T-helper 2 cell (primary cell): ENCODE data around the gene RAP1GAP2.

Experiments used
- DNase-seq, 5 experiments: peaks; one replicate each; pipeline versions ENCODE4 v3.0.0 to v3.0.0-alpha.2; 2012 to 2022

RAP1GAP2 gene

GRCh38 chr17:2921443-2921842 lies 125.2 kb downstream of the RAP1GAP2 start:
- DNase-seq = no peak

- DNase-seq = no peak
These were observed 128.0 kb downstream of the RAP1GAP2 start for GRCh38 chr17:2924211-2924610.

- no peak for DNase-seq
These were observed 128.8 kb downstream of the RAP1GAP2 start for GRCh38 chr17:2925011-2925410.

GRCh38 chr17:2926019-2926650 lies 129.9 kb downstream of the RAP1GAP2 start:
- DNase-seq = no peak

GRCh38 chr17:2928294-2928890 lies 132.2 kb downstream of the RAP1GAP2 start:
- no peak for DNase-seq

- DNase-seq = peak in 1 of 5 experiments; percentile 7
These were observed 133.8 kb downstream of the RAP1GAP2 start for GRCh38 chr17:2929881-2930533.

GRCh38 chr17:2931876-2932275 lies 135.6 kb downstream of the RAP1GAP2 start:
- no peak for DNase-seq

GRCh38 chr17:2932946-2933345 lies 136.7 kb downstream of the RAP1GAP2 start:
- DNase-seq = no peak

- no peak for DNase-seq
These were observed 137.4 kb downstream of the RAP1GAP2 start for GRCh38 chr17:2933606-2934005.

GRCh38 chr17:2935632-2936031 lies 139.4 kb downstream of the RAP1GAP2 start:
- no peak for DNase-seq

- no peak for DNase-seq
These were observed 140.1 kb downstream of the RAP1GAP2 start for GRCh38 chr17:2936351-2936750.

GRCh38 chr17:2936771-2937321 lies 140.6 kb downstream of the RAP1GAP2 start:
- no peak for DNase-seq

GRCh38 chr17:2937331-2938003 lies 141.2 kb downstream of the RAP1GAP2 start:
- no peak for DNase-seq

- DNase-seq = no peak
These were observed 143.6 kb downstream of the RAP1GAP2 start for GRCh38 chr17:2939714-2940351.

- DNase-seq = no peak
These were observed 144.1 kb downstream of the RAP1GAP2 start for GRCh38 chr17:2940352-2940751.

GRCh38 chr17:2943981-2944380 lies 147.7 kb downstream of the RAP1GAP2 start:
- DNase-seq = no peak

- no peak for DNase-seq
These were observed 149.1 kb downstream of the RAP1GAP2 start for GRCh38 chr17:2945299-2945698.

- no peak for DNase-seq
These were observed 149.9 kb downstream of the RAP1GAP2 start for GRCh38 chr17:2946144-2946543.

GRCh38 chr17:2947588-2947950 lies 151.3 kb downstream of the RAP1GAP2 start:
- DNase-seq = no peak

- DNase-seq = no peak
These were observed 151.8 kb downstream of the RAP1GAP2 start for GRCh38 chr17:2947996-2948550.

GRCh38 chr17:2948721-2949468 lies 152.7 kb downstream of the RAP1GAP2 start:
- no peak for DNase-seq
